T-helper 2 cell treated with Interferon-gamma antibody and Interleukin-4, amounts not matched to agents 100 ng/mL and 5 ng/mL, for 36 hours (primary cell): ENCODE measurements around the gene SERTAD1. TPM values are rescaled to one million over a fixed set of nuclear protein-coding genes. Genes with fewer than 3 reads are reported as not detected.
"Not testable (repeated sequence)": the region's sequence is repeated elsewhere in the genome, so short reads cannot be mapped to it uniquely, and the experiment has no call there.

Experiments
- intact Hi-C: fragments of 100-400 bp; cut with micrococcal nuclease; formaldehyde crosslinking; loops from one replicate; pipeline ENCODE4 v1.15.1; 2023
- total RNA-seq: library from RNA; stranded (reverse); gene quantifications from 2 replicates; pipeline ENCODE4 v1.2.3, GENCODE V29; 2022

The SERTAD1 gene
- total RNA-seq, 1 donor from 2014 or later = 8.9 TPM

- intact Hi-C loops = no loop called here
Observed at GRCh38 chr19:40411125-40411842, 14.5 kb downstream of the SERTAD1 start.

GRCh38 chr19:40410030-40410389, 15.8 kb downstream of the SERTAD1 start:
- intact Hi-C loops = no loop called here

GRCh38 chr19:40408598-40408925, 17.2 kb downstream of the SERTAD1 start:
- intact Hi-C loops = not testable (repeated sequence)

GRCh38 chr19:40407714-40408597, 17.8 kb downstream of the SERTAD1 start:
- intact Hi-C loops = no loop called here

GRCh38 chr19:40403262-40403984, 22.4 kb downstream of the SERTAD1 start:
- intact Hi-C loops = loop anchor here (5.0 kb wide), 1 partner anchor 64 kb away; the partner anchor contains the start of genes BLVRB and SPTBN4

- intact Hi-C loops = loop anchor here (5.0 kb wide), 1 partner anchor 67 kb away; the partner anchor contains the start of genes BLVRB and SPTBN4
Observed at GRCh38 chr19:40400559-40400958, 25.2 kb downstream of the SERTAD1 start.

- intact Hi-C loops = no loop called here
Observed at GRCh38 chr19:40398417-40399131, 27.2 kb downstream of the SERTAD1 start.

GRCh38 chr19:40397568-40397906, 28.3 kb downstream of the SERTAD1 start:
- intact Hi-C loops = no loop called here

GRCh38 chr19:40396886-40397567, 28.8 kb downstream of the SERTAD1 start:
- intact Hi-C loops = no loop called here

GRCh38 chr19:40395956-40396355, 29.8 kb downstream of the SERTAD1 start:
- intact Hi-C loops = no loop called here

GRCh38 chr19:40394816-40395210, 31.0 kb downstream of the SERTAD1 start:
- intact Hi-C loops = no loop called here

GRCh38 chr19:40393894-40394815, 31.6 kb downstream of the SERTAD1 start:
- intact Hi-C loops = no loop called here

- intact Hi-C loops = no loop called here
Observed at GRCh38 chr19:40392894-40393517, 32.8 kb downstream of the SERTAD1 start.

- intact Hi-C loops = no loop called here
Observed at GRCh38 chr19:40392123-40392522, 33.7 kb downstream of the SERTAD1 start.

GRCh38 chr19:40390084-40390742, 35.6 kb downstream of the SERTAD1 start, which contains the start of gene HIPK4:
HIPK4 (minus strand) TSS chr19:40390181; CDS start chr19:40389902, 279 bp downstream.
- intact Hi-C loops = no loop called here

GRCh38 chr19:40389404-40390083, 36.2 kb downstream of the SERTAD1 start:
- intact Hi-C loops = no loop called here

GRCh38 chr19:40388481-40388880, 37.3 kb downstream of the SERTAD1 start:
- intact Hi-C loops = no loop called here

- intact Hi-C loops = no loop called here
Observed at GRCh38 chr19:40387155-40387554, 38.6 kb downstream of the SERTAD1 start.
